NCI-H1105 (cell line): ENCODE data around the gene RASL11B.
"Not testable (repeated sequence)": the region's sequence is repeated elsewhere in the genome, so short reads cannot be mapped to it uniquely, and the experiment has no call there.

Source experiments
- DNase-seq: peaks from one replicate; lab custom pipeline; 2025; lab: John Stamatoyannopoulos, UW

Gene RASL11B

GRCh38 chr4:52861879-52862616, at the start of gene RASL11B:
TSS of gene RASL11B (plus strand) at chr4:52862317. CDS start at chr4:52862508, 191 bp downstream.
- peak; percentile 51 for DNase-seq

GRCh38 chr4:52813546-52813945, 48.6 kb upstream of the RASL11B start:
- DNase-seq = no peak

GRCh38 chr4:52822583-52822971, 39.5 kb upstream of the RASL11B start:
- DNase-seq = no peak

- DNase-seq = no peak
Observed at GRCh38 chr4:52822972-52823701, 39.0 kb upstream of the RASL11B start.

- no peak for DNase-seq
Observed at GRCh38 chr4:52823702-52824092, 38.4 kb upstream of the RASL11B start.

GRCh38 chr4:52824270-52824602, 37.9 kb upstream of the RASL11B start:
- no peak for DNase-seq

GRCh38 chr4:52824603-52825459, 37.3 kb upstream of the RASL11B start:
- DNase-seq = no peak

- no peak for DNase-seq
Observed at GRCh38 chr4:52825460-52826090, 36.5 kb upstream of the RASL11B start.

GRCh38 chr4:52833941-52834525, 28.1 kb upstream of the RASL11B start:
- no peak for DNase-seq

- not testable (repeated sequence) for DNase-seq
Observed at GRCh38 chr4:52834641-52835456, 27.3 kb upstream of the RASL11B start.

GRCh38 chr4:52836120-52836519, 26.0 kb upstream of the RASL11B start:
- no peak for DNase-seq

GRCh38 chr4:52836678-52837077, 25.4 kb upstream of the RASL11B start:
- DNase-seq = no peak

- DNase-seq = no peak
Observed at GRCh38 chr4:52837716-52838558, 24.2 kb upstream of the RASL11B start.

GRCh38 chr4:52838729-52839586, 23.2 kb upstream of the RASL11B start:
- no peak for DNase-seq

- no peak for DNase-seq
Observed at GRCh38 chr4:52840531-52841370, 21.4 kb upstream of the RASL11B start.

- no peak for DNase-seq
Observed at GRCh38 chr4:52841682-52842456, 20.2 kb upstream of the RASL11B start.

GRCh38 chr4:52842792-52843191, 19.3 kb upstream of the RASL11B start:
- no peak for DNase-seq
